ENCODE data around the gene IFNA16.

DNA sequence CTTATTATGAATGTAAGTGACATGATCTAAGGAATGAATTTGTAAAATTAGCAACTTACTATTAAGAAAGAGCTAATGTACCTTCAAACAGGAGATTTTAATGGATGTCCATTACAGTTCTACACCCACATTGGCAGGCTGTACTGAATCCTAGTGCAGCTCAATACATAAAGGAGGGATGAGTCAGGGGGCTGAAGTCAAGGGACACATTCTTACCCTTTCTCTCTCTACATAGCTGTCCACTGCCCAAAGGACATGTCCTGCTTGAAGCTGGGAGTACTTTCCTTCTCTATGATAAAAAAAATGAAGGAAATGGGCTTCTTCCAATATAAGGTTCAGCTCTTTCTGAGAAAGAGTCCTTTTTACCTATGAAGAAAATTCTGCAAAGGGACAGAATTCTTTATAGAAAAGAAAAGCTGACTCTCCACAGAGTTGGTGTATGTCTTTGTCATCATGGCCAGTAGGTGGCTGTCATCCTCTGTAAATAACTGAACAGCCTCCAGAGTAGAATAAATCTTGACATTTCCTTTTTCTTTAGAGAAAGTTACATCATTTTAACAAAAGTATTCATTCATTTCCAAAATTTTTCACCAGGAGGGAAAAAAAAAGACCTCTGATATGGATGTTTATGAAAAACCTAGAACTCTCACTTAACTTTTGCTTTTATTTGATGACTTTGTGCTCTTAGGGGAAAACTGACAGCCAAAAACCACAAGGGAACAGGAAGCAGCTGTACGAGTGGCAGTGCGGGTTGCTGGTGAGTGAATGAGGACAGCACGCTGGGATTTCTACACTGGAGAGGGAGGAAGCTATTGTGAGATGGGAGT is 35.8 kb upstream of the IFNA16 start:
- TF ChIP-seq, protein P1, sequence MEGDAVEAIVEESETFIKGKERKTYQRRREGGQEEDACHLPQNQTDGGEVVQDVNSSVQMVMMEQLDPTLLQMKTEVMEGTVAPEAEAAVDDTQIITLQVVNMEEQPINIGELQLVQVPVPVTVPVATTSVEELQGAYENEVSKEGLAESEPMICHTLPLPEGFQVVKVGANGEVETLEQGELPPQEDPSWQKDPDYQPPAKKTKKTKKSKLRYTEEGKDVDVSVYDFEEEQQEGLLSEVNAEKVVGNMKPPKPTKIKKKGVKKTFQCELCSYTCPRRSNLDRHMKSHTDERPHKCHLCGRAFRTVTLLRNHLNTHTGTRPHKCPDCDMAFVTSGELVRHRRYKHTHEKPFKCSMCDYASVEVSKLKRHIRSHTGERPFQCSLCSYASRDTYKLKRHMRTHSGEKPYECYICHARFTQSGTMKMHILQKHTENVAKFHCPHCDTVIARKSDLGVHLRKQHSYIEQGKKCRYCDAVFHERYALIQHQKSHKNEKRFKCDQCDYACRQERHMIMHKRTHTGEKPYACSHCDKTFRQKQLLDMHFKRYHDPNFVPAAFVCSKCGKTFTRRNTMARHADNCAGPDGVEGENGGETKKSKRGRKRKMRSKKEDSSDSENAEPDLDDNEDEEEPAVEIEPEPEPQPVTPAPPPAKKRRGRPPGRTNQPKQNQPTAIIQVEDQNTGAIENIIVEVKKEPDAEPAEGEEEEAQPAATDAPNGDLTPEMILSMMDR (conservative IDR thresholded peaks at IDR 0.05; ENCODE audit: low read length) = peak; percentile 89
- TF ChIP-seq EZH2phosphoT487 (IDR thresholded peaks at IDR 0.05; ENCODE audit: borderline replicate concordance) = no peak
